ENCODE data around the gene HMGB1.

- TF ChIP-seq CTCF (IDR thresholded peaks at IDR 0.05), result no peak
- TF ChIP-seq POLR2AphosphoS5 (IDR thresholded peaks at IDR 0.05), result peak; percentile 42
Measured at GRCh38 chr13:30477346-30478195, 11.8 kb upstream of the HMGB1 start.
